Esophagus squamous epithelium (tissue), 4 donors: ENCODE measurements around the gene RALGPS1.

ENCODE experiments used
- CTCF ChIP-seq, 6 experiments: fragments of 450-650 bp in 4 of 6; fragments of 200-600 bp in 2 of 6; sonication (generic) in 2 of 6; IDR thresholded peaks; one replicate each; pipeline ENCODE4 v1.5.1; 2016 to 2019; ENCODE audit warnings: antibody characterized with exemption in 6 of 6, mild to moderate bottlenecking in 4 of 6, moderate library complexity in 4 of 6
- POLR2A ChIP-seq, 4 donors: fragments of 450-650 bp; IDR thresholded peaks; one replicate each; pipeline ENCODE4 v1.6.1; 2017; ENCODE audit warnings: antibody characterized with exemption in 4 of 4, mild to moderate bottlenecking in 4 of 4, moderate library complexity in 3 of 4

GRCh38 chr9:126957687-126958053 lies 43.1 kb downstream of the RALGPS1 start:
- TF ChIP-seq CTCF (IDR thresholded peaks at IDR 0.05) (no peak), POLR2A (IDR thresholded peaks at IDR 0.05) (no peak)
